PC-3 (cell line): ENCODE results near the gene EDIL3. TPM values are rescaled to one million over a fixed set of nuclear protein-coding genes. Genes with fewer than 3 reads are reported as not detected.

Experiments used
- ATAC-seq: fragments of 200-7000 bp; cut with Tn5 transposase; 2 replicates; pipeline ENCODE4 v1.9.1; 2020; ENCODE audit warnings: mild to moderate bottlenecking, moderate library complexity
- BruUV-seq: library from RNA; stranded (reverse); fragments of 400-500 nt; replicated peaks from 2 replicates; lab custom pipeline; 2021; lab: Mats Ljungman, UMichigan
- CTCF ChIA-PET: fragments of 300-600 bp; sonication (Branson Sonifier 250); formaldehyde crosslinking; loops from one replicate; lab custom pipeline; 2022; ENCODE audit warnings: antibody characterized with exemption; lab: Charles Lee
- POLR2A ChIA-PET: fragments of 300-600 bp; sonication (Branson Sonifier 250); formaldehyde crosslinking; loops from one replicate; lab custom pipeline; 2022; ENCODE audit warnings: antibody characterized with exemption; ENCODE audit not compliant: unreplicated experiment; lab: Charles Lee
- DNase-seq: peaks from one replicate; pipeline ENCODE4 v3.0.0-alpha.2; 2015
- H2AFZ ChIP-seq: fragments of 300-600 bp; sonication (generic); 2 replicates; pipeline ENCODE4 v1.6.0; 2016; ENCODE audit warnings: antibody characterized with exemption, low read length
- H3F3A ChIP-seq: fragments of 300-600 bp; sonication (generic); one replicate; pipeline ENCODE4 v1.6.0; 2017; ENCODE audit warnings: antibody characterized with exemption, low read length, control low read depth, mild to moderate bottlenecking; ENCODE audit not compliant: unreplicated experiment
- H3K27ac ChIP-seq: fragments of 300-600 bp; sonication (generic); 2 replicates; pipeline ENCODE4 v1.5.1; 2016; ENCODE audit warnings: mild to moderate bottlenecking, low read length
- H3K27me3 ChIP-seq: fragments of 300-600 bp; sonication (generic); 2 replicates; pipeline ENCODE4 v1.6.1; 2016; ENCODE audit warnings: low read length, mixed read lengths
- H3K36me3 ChIP-seq: fragments of 300-600 bp; sonication (generic); 2 replicates; pipeline ENCODE4 v1.6.1; 2016; ENCODE audit warnings: low read depth, mixed run types, low read length, mixed read lengths
- H3K4me1 ChIP-seq: fragments of 300-600 bp; sonication (generic); 2 replicates; pipeline ENCODE4 v1.5.1; 2016; ENCODE audit warnings: low read length; ENCODE audit not compliant: insufficient read depth
- H3K4me2 ChIP-seq: fragments of 300-600 bp; sonication (generic); 2 replicates; pipeline ENCODE4 v1.6.0; 2016; ENCODE audit warnings: low read length
- H3K4me3 ChIP-seq: fragments of 300-600 bp; sonication (generic); 2 replicates; pipeline ENCODE4 v1.5.1; 2016; ENCODE audit warnings: mild to moderate bottlenecking, low read length, mixed read lengths
- H3K79me2 ChIP-seq: fragments of 300-600 bp; sonication (generic); 2 replicates; pipeline ENCODE4 v1.6.1; 2017; ENCODE audit warnings: low read length, mixed read lengths
- H3K9ac ChIP-seq: fragments of 300-600 bp; sonication (generic); 2 replicates; pipeline ENCODE4 v1.6.0; 2016; ENCODE audit warnings: mild to moderate bottlenecking, low read length
- H3K9me2 ChIP-seq: fragments of 300-600 bp; sonication (generic); replicated peaks from 2 replicates; pipeline ENCODE4 v1.6.1; 2016; ENCODE audit warnings: mixed run types, low read length, mixed read lengths
- H3K9me3 ChIP-seq: fragments of 300-600 bp; sonication (generic); 2 replicates; pipeline ENCODE4 v1.6.1; 2016; ENCODE audit warnings: low read length, mixed read lengths
- H4K20me1 ChIP-seq: fragments of 300-600 bp; sonication (generic); 2 replicates; pipeline ENCODE4 v1.6.1; 2016; ENCODE audit warnings: low read length, mixed read lengths
- EZH2 ChIP-seq: fragments of 300-600 bp; sonication (generic); IDR thresholded peaks from one replicate; pipeline ENCODE4 v1.6.1; 2017; ENCODE audit warnings: antibody characterized with exemption, mild to moderate bottlenecking, low read length; ENCODE audit not compliant: unreplicated experiment
- EZH2phosphoT487 ChIP-seq: fragments of 300-600 bp; sonication (generic); IDR thresholded peaks from 2 replicates; pipeline ENCODE4 v1.6.1; 2018; ENCODE audit warnings: mild to moderate bottlenecking, antibody characterized with exemption, low read length, borderline replicate concordance
- intact Hi-C: fragments of 100-400 bp; cut with micrococcal nuclease; formaldehyde crosslinking; loops from 2 replicates; pipeline ENCODE4 v1.9.0; 2023
- total RNA-seq: library from RNA; depleted of rRNA; stranded (reverse); fragments of >200 nt; gene quantifications from 2 replicates; pipeline ENCODE4 v1.2.3, GENCODE V29; 2014
- TF ChIP-seq, protein P1 (sequence below): fragments of 300-600 bp; sonication (generic); conservative IDR thresholded peaks from 2 replicates; pipeline ENCODE4 v1.5.1; 2017; ENCODE audit warnings: antibody characterized with exemption, low read depth, mild to moderate bottlenecking, low read length

The EDIL3 gene
- total RNA-seq, 1 experiment from 2014 or later: 13.8 TPM

DNA sequence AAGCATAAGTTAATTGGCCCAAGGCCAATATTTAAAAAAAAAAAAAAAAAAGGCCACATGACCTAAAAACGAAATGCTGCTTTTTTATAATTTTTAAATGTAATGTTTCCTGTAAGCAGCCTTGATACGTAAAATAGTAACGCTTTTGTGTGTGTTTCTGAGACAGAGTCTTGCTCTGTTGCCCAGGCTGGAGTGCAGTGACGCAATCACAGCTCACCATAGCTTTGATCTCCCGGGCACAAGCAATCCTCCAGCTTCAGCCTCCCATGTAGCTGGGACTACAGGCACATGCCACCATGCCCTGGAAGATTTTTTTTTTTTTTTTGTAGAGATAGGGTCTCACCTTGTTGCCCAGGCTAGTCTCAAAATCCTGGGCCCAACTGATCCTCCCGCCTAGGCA is 179.9 kb downstream of the EDIL3 start:
- Histone ChIP-seq H3K9ac (no peak overlapping the region), H3K9me3 (no peaks in the 10 kb centered on the region), H3K36me3 (no peaks in the 10 kb centered on the region), H3F3A (no peaks in the 10 kb centered on the region), H3K27me3 (no peaks in the 10 kb centered on the region), H2AFZ (no peak overlapping the region), H3K27ac (no peak overlapping the region), H3K4me2 (no peak overlapping the region), H3K79me2 (no peaks in the 10 kb centered on the region), H3K4me1 (no peaks in the 10 kb centered on the region), H3K9me2 (no peaks in the 10 kb centered on the region), H4K20me1 (no peaks in the 10 kb centered on the region), H3K4me3 (no peak overlapping the region)
- no peak for DNase-seq
- TF ChIP-seq, protein P1, sequence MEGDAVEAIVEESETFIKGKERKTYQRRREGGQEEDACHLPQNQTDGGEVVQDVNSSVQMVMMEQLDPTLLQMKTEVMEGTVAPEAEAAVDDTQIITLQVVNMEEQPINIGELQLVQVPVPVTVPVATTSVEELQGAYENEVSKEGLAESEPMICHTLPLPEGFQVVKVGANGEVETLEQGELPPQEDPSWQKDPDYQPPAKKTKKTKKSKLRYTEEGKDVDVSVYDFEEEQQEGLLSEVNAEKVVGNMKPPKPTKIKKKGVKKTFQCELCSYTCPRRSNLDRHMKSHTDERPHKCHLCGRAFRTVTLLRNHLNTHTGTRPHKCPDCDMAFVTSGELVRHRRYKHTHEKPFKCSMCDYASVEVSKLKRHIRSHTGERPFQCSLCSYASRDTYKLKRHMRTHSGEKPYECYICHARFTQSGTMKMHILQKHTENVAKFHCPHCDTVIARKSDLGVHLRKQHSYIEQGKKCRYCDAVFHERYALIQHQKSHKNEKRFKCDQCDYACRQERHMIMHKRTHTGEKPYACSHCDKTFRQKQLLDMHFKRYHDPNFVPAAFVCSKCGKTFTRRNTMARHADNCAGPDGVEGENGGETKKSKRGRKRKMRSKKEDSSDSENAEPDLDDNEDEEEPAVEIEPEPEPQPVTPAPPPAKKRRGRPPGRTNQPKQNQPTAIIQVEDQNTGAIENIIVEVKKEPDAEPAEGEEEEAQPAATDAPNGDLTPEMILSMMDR: no peak
- TF ChIP-seq EZH2: no peak
- no peak for TF ChIP-seq EZH2phosphoT487
- CTCF ChIA-PET: no interaction called here
- POLR2A ChIA-PET: no interaction called here
- no peak for ATAC-seq
- intact Hi-C loops: no loop called here
- no TSS peak for BruUV-seq

DNA sequence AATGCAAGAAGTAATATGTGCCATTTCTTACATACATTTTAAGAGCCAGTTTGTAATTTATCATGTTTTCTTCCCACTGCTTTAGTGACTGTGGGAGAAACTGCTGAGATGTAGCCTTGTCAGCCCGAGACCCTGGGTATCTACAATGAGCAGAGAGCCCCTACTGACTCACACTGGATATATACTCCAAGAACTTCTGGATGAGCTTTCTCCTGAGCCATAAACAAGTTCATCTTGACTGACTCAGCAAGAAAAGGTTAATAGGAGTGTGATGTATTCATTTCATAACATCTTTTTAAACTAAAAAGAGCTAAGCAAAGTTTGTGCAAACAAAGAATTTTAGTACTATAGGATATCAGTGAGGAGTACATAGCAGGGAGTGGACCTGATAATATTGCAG is 182.5 kb downstream of the EDIL3 start:
- H3K9ac ChIP-seq: no peak overlapping the region
- H2AFZ ChIP-seq: no peak overlapping the region
- H3K9me2 ChIP-seq: no peaks in the 10 kb centered on the region
- H3K9me3 ChIP-seq: no peaks in the 10 kb centered on the region
- BruUV-seq: no TSS peak
- TF ChIP-seq EZH2phosphoT487: no peak
- TF ChIP-seq EZH2: no peak
- TF ChIP-seq, protein P1: no peak
- H3K27ac ChIP-seq: no peak overlapping the region
- H3K4me2 ChIP-seq: no peak overlapping the region
- POLR2A ChIA-PET: no interaction called here
- no peaks in the 10 kb centered on the region for H3F3A ChIP-seq
- intact Hi-C loops: no loop called here
- H3K79me2 ChIP-seq: no peaks in the 10 kb centered on the region
- no peaks in the 10 kb centered on the region for H3K36me3 ChIP-seq
- ATAC-seq (no peak), DNase-seq (no peak)
- no peak overlapping the region for H3K4me3 ChIP-seq
- no peaks in the 10 kb centered on the region for H3K4me1 ChIP-seq
- H3K27me3 ChIP-seq: no peaks in the 10 kb centered on the region
- H4K20me1 ChIP-seq: no peaks in the 10 kb centered on the region
- CTCF ChIA-PET: no interaction called here

DNA sequence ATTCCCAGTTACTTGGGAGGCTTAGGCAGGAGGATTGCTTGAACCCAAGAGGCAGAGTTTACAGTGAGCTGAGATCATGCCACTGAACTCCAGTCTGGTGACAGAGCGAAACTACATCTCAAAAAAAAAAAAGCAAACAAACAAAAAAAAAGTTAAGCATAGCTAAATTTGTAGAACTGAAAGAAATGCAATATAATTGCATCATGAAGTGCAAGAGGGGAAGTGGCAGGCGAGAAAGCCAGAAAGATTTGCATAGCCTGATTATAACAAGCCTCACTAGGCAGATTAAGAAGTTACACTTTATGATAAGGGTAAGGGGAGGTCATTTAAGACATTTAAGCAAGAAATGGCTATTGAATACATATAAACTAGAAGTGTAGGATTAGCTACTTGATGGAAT is 187.1 kb downstream of the EDIL3 start:
- Histone ChIP-seq H3K4me1 (no peaks in the 10 kb centered on the region), H3K9me3 (no peaks in the 10 kb centered on the region), H3K4me3 (no peak overlapping the region), H2AFZ (no peak overlapping the region), H3K27ac (no peak overlapping the region), H3K9me2 (no peaks in the 10 kb centered on the region), H3K9ac (no peak overlapping the region), H3K4me2 (no peak overlapping the region), H3K79me2 (no peaks in the 10 kb centered on the region), H3K27me3 (no peaks in the 10 kb centered on the region), H4K20me1 (no peaks in the 10 kb centered on the region), H3F3A (no peaks in the 10 kb centered on the region), H3K36me3 (no peaks in the 10 kb centered on the region)
- DNase-seq (no peak), ATAC-seq (no peak)
- CTCF ChIA-PET: no interaction called here
- no TSS peak for BruUV-seq
- POLR2A ChIA-PET: interaction anchor here (0.6 kb wide), 1 partner anchor 1175 kb away, joined by 5 read pairs; no protein-coding TSS in a partner anchor
- no peak for TF ChIP-seq EZH2phosphoT487
- TF ChIP-seq, protein P1: no peak
- intact Hi-C loops: no loop called here
